ENCODE data around the gene MECR. TPM values are rescaled to one million over a fixed set of nuclear protein-coding genes. Genes with fewer than 3 reads are reported as not detected.
A peak's percentile ranks its signal among the peaks of the same experiment; 100 is the strongest.

Gene MECR
- total RNA-seq, 4 donors from 2014 or later = 14.3 to 29.4 (median 16.1) TPM

- peak overlapping the region in 3 of 4 donors; percentile 66 to 85 (median 68) for H3K27ac ChIP-seq
- peaks cover 16 to 34% (median 19%) of the 10 kb centered on the region in 3 donors for H3K4me1 ChIP-seq
- DNase-seq = no peak
- intact Hi-C loops (cut with DNase I) = loop anchor here (5.0 kb wide), 1 partner anchor 1468 kb away; no protein-coding TSS in a partner anchor
- no peaks in the 10 kb centered on the region for H3K36me3 ChIP-seq
- H3K9me3 ChIP-seq = no peaks in the 10 kb centered on the region
- peaks cover 0 to 51% (median 0%) of the 10 kb centered on the region in 4 donors for H3K27me3 ChIP-seq
- no peak overlapping the region for H3K4me3 ChIP-seq
- TF ChIP-seq POLR2A (IDR thresholded peaks at IDR 0.05) (no peak), CTCF (IDR thresholded peaks at IDR 0.05) (no peak)
- WGBS, 2 donors = 26% methylated on average over 6 of the region's 7 CpGs; no CpG with 5 or more reads in 1 of the 2 donors
Observed at GRCh38 chr1:29239142-29239541, 8.4 kb upstream of the MECR start.

- intact Hi-C loops (cut with DNase I) = loop anchor here (5.0 kb wide), 1 partner anchor 1469 kb away; no protein-coding TSS in a partner anchor
- Histone ChIP-seq H3K4me3 (peak overlapping the region in 3 of 4 donors; percentile 51 to 89 (median 61)), H3K4me1 (peaks cover 16 to 34% (median 19%) of the 10 kb centered on the region in 3 donors), H3K27ac (peak overlapping the region; percentile 49 to 85 (median 67)), H3K36me3 (no peaks in the 10 kb centered on the region), H3K9me3 (no peaks in the 10 kb centered on the region), H3K27me3 (peaks cover 0 to 51% (median 0%) of the 10 kb centered on the region in 4 donors)
- WGBS, 2 donors = 45 to 64% methylated on average over 6 to 11 of the region's 11 CpGs
- TF ChIP-seq CTCF (IDR thresholded peaks at IDR 0.05) (no peak), POLR2A (IDR thresholded peaks at IDR 0.05) (no peak)
- no peak for DNase-seq
Observed at GRCh38 chr1:29238620-29239002, 7.9 kb upstream of the MECR start.

- H3K4me1 ChIP-seq = peaks cover 16 to 34% (median 19%) of the 10 kb centered on the region in 3 donors
- H3K4me3 ChIP-seq = peak overlapping the region; percentile 25 to 89 (median 56)
- H3K27ac ChIP-seq = peak overlapping the region; percentile 49 to 85 (median 67)
- H3K36me3 ChIP-seq = no peaks in the 10 kb centered on the region
- no peaks in the 10 kb centered on the region for H3K9me3 ChIP-seq
- intact Hi-C loops (cut with DNase I) = loop anchor here (5.0 kb wide), 1 partner anchor 1469 kb away; no protein-coding TSS in a partner anchor
- WGBS, 2 donors = 2 to 12% methylated on average over 15 to 17 of the region's 93 CpGs
- peaks cover 0 to 51% (median 0%) of the 10 kb centered on the region in 4 donors for H3K27me3 ChIP-seq
- DNase-seq = no peak
- no peak for TF ChIP-seq POLR2A (IDR thresholded peaks at IDR 0.05)
- TF ChIP-seq CTCF (IDR thresholded peaks at IDR 0.05) = no peak
Observed at GRCh38 chr1:29237852-29238619, 7.3 kb upstream of the MECR start.

GRCh38 chr1:29237129-29237821 is 6.5 kb upstream of the MECR start:
- no peak for DNase-seq
- 0 to 1% methylated on average over 6 to 12 of the region's 79 CpGs for WGBS, 2 donors
- peak overlapping the region; percentile 36 to 85 (median 54) for H3K27ac ChIP-seq
- H3K36me3 ChIP-seq = no peaks in the 10 kb centered on the region
- intact Hi-C loops (cut with DNase I) = loop anchor here (5.0 kb wide), 1 partner anchor 1470 kb away; no protein-coding TSS in a partner anchor
- H3K27me3 ChIP-seq = peaks cover 0 to 51% (median 0%) of the 10 kb centered on the region in 4 donors
- H3K4me1 ChIP-seq = peaks cover 16 to 34% (median 19%) of the 10 kb centered on the region in 3 donors
- peak overlapping the region; percentile 46 to 89 (median 56) for H3K4me3 ChIP-seq
- TF ChIP-seq CTCF (IDR thresholded peaks at IDR 0.05) = no peak
- no peak for TF ChIP-seq POLR2A (IDR thresholded peaks at IDR 0.05)
- no peaks in the 10 kb centered on the region for H3K9me3 ChIP-seq

Data from esophagus squamous epithelium (tissue), 5 donors.